Endometrial microvascular endothelial cells (primary cell): Measurements from ENCODE around the gene RSBN1L. TPM values are rescaled to one million over a fixed set of nuclear protein-coding genes. Genes with fewer than 3 reads are reported as not detected.

Experiments
- in situ Hi-C: cut with HindIII; loops from 2 replicates; pipeline ENCODE4 v1.10.0; 2017; ENCODE audit warnings: low sequenced_read_pairs, low pct_unique_long_range_greater_than_20kb; ENCODE audit errors: inconsistent ontology term
- total RNA-seq: library from RNA; depleted of rRNA; stranded (reverse); fragments of >200 nt; gene quantifications from one replicate; pipeline ENCODE4 v1.2.3, GENCODE V29; 2015; ENCODE audit errors: inconsistent ontology term

Gene RSBN1L
- total RNA-seq, 1 donor from 2014 or later, result 25.8 TPM

DNA sequence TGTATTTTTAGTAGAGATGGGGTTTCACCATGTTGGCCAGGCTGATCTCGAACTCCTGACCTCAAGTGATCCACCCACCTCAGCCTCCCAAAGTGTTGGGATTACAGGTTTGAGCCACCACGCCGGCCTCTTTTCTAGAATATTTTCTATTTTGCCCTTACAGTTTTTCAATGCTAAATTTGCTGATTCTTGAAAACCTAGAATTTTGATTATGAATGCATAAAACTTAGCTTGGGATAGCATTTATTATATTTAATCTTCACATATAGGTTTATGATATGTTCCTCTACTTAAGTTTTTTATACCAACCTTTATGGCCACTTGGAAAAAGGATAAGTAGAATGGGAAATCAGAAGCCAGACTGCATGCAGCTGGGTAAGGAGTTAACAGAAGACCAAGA is 99.8 kb downstream of the RSBN1L start:
- in situ Hi-C loops, result no loop called here

DNA sequence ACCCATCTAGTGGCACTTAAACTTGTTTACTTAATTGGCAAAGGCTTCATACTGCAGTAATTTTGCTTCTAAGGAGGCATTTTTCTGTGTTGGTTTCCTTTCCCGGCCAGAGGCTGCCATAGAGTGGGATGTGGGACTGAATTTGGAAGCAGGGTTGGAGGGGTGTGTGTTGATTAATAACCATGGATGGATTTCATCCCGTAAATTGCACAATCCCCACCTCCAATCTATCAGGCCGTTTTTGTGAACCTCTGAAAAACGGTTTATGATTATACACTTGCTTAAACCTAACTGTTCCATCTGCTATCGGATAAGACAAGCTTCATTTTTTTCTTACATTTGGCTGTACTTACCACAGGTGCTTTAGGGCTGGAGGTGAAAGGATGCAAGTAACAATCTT is 100.7 kb downstream of the RSBN1L start:
- in situ Hi-C loops, result no loop called here

DNA sequence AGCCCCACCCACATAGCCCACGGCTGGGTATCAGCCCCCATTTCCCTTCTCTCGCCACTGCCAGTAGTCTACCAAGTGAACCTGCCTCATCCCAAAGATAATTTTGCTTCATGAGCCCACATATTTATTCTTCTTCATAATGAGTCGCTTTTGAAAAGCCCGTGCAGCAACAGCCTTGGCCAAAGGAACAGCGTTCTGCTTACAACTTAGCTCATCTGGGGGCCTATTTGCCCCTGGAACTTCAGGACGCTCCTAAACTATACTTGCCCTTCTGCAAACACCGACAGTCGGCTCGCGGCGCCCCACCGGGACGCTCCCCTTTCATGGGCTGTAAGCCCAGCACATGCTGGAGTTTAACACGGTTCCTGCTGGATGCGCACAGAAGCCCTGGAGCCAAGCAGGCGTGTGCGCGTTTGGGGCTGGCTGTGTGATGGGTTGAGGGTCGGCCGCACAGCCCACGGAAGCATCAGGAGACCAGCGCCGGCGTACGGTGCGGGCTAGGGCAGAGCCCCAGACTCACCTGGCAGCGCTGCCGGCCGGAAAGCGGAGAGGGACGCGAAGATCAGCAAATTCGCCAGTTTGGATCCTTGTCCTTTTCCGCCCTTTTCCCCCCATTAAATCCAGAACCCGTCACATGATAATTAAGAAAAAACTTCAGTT is 101.6 kb downstream of the RSBN1L start:
- in situ Hi-C loops, result no loop called here

DNA sequence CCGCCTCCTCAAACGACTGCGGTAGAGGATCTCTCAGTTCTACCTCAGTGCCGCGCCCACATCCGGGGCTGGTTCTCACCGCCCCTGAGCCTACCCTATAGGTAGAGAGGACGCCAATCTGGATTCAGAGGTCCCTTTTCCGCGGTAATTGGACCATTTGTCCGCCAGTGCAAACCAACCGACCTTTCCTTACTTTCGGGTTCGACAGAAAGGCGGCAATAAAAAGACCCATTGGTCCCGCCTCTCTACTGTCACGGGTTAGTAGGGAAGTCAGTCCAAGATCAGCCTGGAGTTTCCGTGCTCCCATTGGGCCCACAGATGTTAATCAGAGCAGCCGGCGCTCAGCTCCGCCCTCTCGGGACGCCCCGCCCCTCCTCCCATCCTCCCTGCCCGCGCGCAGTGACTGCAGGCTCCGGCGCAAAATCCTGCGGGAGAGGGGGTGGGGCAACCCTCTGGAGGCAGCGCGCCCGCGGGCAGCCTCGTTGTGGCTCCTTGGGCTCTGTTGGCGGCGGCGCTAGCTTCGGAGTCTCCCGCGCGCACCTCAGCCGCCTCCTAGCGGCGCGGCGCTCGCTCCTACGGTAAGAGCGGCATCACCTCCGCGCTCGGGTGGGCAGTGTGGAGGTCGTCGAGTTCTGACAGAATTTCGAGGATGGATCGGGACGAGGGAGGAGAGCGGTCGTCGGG is 102.3 kb downstream of the RSBN1L start, which contains the start of the genes PHTF2 and TMEM60:
TSS of gene PHTF2 (plus strand) at position 380 of the 684 bp plus-strand sequence.
TSS of gene TMEM60 (minus strand) at position 41 of the 684 bp plus-strand sequence. CDS start 4,061 bp downstream, outside the sequence.
- in situ Hi-C loops, result no loop called here

DNA sequence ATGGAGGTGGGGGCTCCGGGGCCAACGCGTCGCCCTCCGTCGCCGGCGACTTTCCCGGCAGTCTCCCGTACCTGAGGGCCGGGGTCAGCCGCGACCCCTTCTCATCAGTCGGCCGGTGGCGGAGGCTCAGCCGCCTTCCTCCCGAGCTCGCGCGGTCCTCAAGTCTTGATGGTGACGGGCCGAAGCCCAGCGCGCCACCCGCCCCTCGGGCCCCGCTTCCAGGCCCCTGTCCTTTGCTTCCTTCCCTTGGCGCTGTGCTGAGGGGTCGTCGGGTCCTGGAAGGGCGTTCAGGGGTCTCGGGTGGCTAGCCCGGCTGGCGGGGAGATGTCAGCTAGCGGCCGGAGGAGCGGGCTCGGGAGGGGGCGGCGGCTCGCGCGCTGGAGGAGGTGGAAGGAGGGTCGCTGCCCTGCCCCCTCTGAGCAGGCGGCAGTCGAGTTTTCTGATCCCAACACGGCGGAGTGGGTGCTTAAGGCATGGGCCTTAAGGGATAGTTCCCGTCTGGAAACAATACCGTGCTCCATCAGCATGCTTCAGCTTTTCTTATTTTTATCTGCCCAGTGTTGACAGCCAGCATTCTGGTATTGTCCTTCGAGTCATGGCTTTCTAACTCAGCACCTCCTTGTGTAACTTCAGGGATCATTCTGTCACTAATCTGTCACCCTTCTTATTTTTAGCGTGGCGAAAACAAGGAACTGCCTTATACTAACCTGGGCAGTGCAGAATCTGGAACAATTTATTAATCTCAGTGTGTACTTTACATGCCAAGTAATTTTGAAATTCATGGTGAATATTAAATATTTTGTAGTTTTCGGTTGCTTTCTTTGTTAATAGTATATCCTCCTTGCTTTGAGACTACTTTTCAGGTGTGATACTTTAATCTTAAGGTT is 103.1 kb downstream of the RSBN1L start:
- in situ Hi-C loops, result no loop called here

DNA sequence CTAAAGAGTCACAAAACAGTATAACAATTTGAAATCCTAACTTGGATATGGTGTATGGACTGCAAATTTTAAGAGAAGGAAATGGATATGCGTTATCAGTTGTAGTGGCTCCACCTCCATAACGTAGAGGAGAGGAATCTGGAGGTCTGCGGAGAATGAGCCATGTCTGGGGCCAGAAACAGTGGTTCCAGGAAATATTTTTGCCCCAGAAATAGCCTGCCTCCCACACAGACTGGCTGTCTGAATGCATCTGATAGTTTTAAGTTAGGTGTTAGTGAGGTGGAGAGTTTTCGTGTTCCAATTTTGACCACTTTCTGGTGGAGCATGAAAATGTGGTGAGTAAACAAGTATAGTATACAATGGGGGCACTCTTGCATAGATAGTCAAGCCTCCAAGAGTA is 103.9 kb downstream of the RSBN1L start:
- in situ Hi-C loops, result no loop called here

DNA sequence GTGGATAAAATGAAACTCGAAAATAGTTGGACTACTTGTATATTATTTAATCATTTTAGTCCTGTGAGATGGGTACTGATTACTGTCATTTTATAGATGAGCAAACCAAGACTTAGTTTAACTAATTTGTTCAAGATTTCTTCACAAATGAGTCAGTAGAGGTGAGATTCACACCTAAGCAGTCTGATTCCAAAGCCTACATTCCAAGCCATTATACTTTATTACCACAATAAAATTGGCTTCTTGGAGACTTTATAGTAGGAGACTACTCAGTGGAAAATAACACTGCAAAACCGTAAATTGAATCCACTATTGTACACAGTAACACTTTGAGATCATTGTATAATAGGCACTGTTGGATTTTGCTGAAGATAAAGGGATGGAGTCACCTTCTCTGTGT is 104.5 kb downstream of the RSBN1L start:
- in situ Hi-C loops, result no loop called here

DNA sequence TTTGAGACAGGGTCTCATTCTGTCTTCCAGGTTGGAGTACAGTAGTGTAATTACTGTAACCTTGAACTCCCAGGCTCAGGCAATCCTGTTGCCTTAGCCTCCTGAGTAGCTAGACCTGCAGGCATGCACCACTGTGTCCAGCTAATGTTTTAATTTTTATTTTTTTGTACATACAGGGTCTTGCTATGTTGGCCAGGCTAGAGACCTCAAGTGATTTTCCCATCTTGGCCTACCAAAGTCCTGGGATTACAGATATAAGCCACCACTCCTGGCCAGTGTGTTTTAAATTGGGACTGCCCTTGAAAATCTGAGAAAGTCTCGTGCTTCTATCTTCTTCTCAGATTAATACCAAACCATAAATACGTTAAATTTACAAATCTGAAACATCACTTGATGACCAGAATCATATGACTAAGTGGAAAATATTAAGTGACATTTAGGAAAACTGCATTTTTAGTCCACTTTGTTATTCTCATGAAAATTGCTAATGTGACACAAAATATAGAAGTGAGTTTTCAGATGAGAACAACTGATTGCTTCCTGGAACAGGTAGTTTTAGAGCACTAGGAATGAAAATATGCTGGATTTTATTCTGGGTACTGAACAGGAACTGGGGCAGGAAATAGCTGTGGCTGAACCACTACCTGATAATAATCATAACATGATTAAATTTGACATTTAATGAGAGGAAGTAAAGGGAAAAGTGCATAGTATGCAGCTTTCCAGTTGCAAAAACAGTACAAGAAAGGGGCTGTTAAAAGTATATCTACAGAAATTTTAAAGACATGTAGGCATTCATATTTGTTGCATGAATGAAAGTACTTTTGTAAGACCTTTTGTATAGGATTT is 106.5 kb downstream of the RSBN1L start:
- in situ Hi-C loops, result no loop called here

DNA sequence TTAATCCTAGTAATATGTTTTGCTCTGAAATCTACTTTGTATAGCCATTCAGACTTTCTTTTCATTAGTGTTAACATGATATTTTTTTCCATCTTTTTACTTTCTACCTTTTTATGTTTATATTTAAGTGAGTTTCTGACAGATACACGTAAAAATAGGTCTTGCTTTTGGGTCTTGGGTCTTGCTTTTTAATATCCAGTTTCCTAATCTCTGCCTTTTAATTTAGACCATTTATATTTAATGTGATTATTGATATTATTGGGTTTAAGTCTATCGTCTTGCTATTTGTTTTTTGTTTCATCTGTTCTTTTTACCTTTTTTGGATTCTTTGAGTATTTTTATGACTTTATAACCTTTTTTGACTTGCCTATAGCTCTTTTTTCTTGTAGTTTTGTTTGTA is 110.2 kb downstream of the RSBN1L start:
- in situ Hi-C loops, result no loop called here

DNA sequence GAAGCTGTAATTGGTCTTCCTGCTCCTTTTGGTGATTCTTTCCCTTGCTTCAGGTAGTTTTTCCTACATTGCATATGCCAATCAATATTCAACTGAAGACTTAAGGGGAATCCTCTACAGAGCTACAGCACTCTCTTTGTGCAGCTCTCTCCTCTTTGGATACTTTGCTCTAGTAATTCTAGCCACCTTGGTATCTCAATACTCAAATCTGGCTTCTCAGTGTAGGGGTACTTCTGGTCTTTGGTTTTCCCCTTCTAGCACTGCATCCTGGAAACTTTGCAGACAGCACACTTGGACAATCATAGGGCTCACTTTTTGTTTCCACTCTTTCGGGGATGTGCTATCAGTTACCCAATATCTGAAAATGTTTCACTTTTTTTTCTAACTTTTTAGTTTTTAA is 112.3 kb downstream of the RSBN1L start:
- in situ Hi-C loops, result no loop called here

DNA sequence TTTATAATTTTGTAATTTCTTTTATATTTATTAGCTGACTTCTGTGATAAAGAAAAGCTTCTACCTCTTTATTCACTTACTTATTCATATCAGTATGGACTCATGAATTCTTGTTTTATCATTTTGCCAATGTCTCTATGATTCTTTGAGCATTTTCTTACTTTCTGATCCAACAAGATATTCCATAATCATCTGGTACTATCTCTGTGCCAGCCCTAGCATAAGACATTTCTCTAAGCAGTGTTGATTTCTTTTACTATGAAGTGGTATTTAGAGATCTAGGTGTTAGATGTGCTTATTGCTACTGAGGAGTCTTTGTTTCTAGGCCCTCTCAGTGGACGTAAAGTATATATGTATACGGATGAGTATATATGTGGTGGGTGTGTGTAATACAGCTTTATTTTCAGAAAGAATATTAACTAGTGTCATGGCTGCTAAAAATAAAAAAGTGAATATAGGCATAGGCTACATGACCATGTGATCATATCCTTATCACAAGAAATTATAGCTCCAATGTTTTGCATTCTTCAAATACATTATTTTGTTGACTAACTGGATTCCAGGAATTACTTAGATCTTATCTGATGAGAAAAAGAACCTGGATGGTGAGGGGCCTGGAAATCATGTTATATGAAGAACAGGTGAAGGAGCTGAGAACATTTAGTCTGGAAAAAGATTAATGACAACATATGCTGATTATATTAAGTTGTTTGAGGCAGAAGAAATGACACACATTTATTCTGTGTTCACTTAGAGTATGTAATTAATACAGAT is 115.4 kb downstream of the RSBN1L start:
- in situ Hi-C loops, result no loop called here

DNA sequence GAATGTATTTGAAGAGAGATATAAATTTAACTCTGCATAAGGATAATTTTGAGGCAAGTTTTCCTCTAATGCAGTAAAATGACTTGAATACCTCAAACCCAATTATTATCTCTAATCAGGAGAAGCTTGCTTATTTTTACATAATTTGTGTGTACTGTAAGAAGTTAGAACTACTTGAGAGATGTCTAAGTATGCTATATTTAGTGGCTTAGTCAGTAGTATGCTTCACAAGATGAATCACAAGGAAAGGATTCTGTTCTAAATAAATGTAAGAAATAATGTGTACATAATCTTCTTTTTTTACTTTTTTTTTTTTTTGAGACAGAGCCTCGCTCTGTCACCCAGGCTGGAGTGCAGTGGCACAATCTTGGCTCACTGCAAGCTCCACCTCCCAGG is 116.0 kb downstream of the RSBN1L start:
- in situ Hi-C loops, result no loop called here

DNA sequence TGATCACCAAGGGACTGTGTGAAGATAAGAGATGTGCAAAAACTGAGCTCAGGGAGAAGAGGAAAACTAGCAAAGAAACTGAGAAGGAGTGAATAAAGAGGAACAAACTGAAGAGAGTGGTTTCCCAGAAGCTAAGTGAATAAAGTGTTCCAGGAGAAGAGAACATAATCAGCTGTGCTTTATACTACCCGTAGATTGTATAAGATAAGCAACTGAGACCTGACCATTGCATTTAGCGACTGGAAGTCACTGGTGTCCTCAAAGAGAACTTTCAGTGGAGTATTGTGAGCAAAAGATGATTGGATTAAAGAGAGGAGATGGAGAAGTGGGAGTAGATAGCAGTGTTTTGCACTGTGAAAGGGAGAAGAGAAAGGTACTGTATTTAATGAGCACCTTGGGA is 116.9 kb downstream of the RSBN1L start:
- in situ Hi-C loops, result no loop called here

DNA sequence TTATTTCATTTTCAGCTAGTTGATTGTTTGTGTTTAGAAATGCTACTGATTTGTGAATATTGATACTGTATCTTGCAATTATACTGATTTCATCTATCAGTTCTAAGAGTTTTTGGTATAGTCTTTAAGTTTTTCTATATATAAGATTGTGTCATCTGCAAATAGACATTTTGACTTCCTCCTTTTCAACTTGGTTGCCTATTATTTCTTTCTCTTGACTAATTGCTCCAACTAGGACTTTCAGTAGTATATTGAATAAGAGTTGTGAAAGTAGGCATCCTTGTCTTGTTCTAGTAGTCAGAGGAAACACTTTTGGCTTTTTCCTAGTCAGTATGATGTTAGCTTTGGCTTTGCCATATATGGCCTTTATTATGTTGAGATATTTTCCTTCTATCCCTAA is 122.8 kb downstream of the RSBN1L start:
- in situ Hi-C loops, result no loop called here

DNA sequence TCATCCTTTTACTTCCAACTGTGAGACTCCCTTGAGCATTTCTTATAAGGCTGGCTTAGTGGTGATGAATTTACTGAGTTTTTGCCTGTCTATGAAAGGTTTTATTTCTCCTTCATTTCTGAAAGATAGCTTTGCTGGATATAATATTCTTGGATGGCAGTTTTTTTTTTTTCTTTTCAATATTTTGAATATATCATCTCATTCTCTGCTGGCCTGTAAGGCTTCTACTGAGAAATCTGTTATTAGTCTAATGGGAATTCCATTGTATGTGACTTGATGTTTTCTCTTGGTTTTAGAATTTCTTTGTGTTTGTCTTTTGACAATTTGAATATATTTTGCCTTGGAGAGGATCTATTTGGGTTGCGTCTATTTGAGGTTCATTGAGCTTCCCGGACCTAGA is 124.7 kb downstream of the RSBN1L start:
- in situ Hi-C loops, result no loop called here

DNA sequence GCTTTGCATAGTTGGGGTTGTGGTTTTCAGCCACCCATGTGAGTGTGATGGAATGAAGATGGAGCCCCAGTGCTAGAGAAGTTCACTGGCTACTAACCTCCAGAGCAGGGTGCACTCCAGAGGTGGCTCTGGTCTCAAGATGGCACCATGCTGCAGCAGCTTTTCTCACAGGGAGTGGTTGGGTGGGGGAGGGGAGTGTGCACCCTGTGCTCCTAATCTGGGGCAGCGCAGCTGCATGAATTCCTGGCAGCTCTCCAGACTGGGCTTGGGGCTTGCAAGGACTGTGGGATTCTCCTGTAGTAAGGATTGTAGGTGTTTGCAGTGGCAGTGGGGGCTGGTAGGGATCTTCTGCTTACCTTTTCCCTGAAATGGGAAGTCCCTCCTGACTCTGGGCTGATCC is 126.0 kb downstream of the RSBN1L start:
- in situ Hi-C loops, result no loop called here

DNA sequence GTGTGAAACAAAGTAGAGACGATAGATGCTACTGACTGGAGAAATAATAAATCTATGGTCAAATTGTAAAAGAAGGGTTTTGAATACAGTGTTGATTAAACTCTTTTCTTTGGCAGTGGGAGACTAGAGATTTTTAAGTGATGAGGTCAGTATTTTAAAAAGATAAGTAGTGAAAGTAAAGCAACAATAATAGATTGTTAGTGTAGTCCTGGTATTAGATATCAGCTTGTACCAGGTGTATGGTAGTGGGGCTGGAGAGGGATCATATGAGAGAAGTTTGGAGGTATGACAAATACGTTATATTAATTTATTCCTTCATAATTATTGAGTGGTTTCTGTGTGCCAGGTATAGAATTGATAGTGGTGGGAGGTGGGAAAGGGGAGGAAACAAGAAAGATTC is 127.5 kb downstream of the RSBN1L start:
- in situ Hi-C loops, result no loop called here

DNA sequence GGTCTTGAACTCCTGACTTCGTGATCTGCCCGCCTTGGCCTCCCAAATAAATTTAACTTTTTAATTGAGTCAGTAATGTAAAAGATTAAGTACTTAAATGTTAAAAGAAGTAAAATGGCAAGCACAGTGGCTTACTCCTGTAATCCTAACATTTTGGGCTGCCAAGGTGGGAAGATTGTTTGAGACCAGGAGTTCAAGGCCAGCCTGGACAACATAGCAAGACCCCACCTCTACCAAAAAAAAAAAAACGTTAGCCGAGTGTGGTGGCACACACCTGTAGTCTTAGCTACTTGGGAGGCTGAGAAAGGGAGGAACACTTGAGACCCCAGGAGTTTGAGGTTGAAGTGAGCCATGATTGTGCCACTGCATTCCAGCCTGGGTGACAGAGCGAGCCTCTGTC is 128.4 kb downstream of the RSBN1L start:
- in situ Hi-C loops, result no loop called here
